NOMO-1 (cell line): ENCODE measurements around the gene FRMD3.
A peak's percentile ranks its signal among the peaks of the same experiment; 100 is the strongest.

Experiments used
- DNase-seq, 2 experiments: peaks; one replicate each; lab custom pipeline; 2025; ENCODE audit not compliant: unreplicated experiment in 2 of 2; lab: John Stamatoyannopoulos, UW

FRMD3 gene

GRCh38 chr9:83538172-83538889 is at the start of gene FRMD3:
TSS of gene FRMD3 (minus strand) at chr9:83538401. CDS start at chr9:83538231, 170 bp downstream.
- peak; percentile 44 to 84 for DNase-seq

- DNase-seq = no peak
Observed at GRCh38 chr9:83584995-83585394, 46.8 kb upstream of the FRMD3 start.

- DNase-seq = peak in 1 of 2 experiments; percentile 6
Observed at GRCh38 chr9:83583151-83584014, 45.2 kb upstream of the FRMD3 start.

- DNase-seq = no peak
Observed at GRCh38 chr9:83582029-83582428, 43.8 kb upstream of the FRMD3 start.

GRCh38 chr9:83574482-83574881 is 36.3 kb upstream of the FRMD3 start:
- DNase-seq = no peak

- DNase-seq = peak in 1 of 2 experiments; percentile 13
Observed at GRCh38 chr9:83572524-83572923, 34.3 kb upstream of the FRMD3 start.

- DNase-seq = no peak
Observed at GRCh38 chr9:83570359-83570758, 32.2 kb upstream of the FRMD3 start.

GRCh38 chr9:83569326-83569725 is 31.1 kb upstream of the FRMD3 start:
- DNase-seq = peak in 1 of 2 experiments; percentile 58

GRCh38 chr9:83563360-83563759 is 25.2 kb upstream of the FRMD3 start:
- no peak for DNase-seq

- DNase-seq = no peak
Observed at GRCh38 chr9:83560169-83560826, 22.1 kb upstream of the FRMD3 start.

- DNase-seq = no peak
Observed at GRCh38 chr9:83557771-83558170, 19.6 kb upstream of the FRMD3 start.

GRCh38 chr9:83557317-83557716 is 19.1 kb upstream of the FRMD3 start:
- no peak for DNase-seq

GRCh38 chr9:83554278-83554677 is 16.1 kb upstream of the FRMD3 start:
- no peak for DNase-seq

GRCh38 chr9:83544002-83544698 is 5.9 kb upstream of the FRMD3 start:
- DNase-seq = peak; percentile 25 to 29

GRCh38 chr9:83538890-83539238 is 663 bp upstream of the FRMD3 start:
- DNase-seq = no peak

GRCh38 chr9:83537331-83538171 is 650 bp downstream of the FRMD3 start:
- no peak for DNase-seq

GRCh38 chr9:83536332-83536731 is 1.9 kb downstream of the FRMD3 start:
- DNase-seq = no peak

GRCh38 chr9:83535736-83536135 is 2.5 kb downstream of the FRMD3 start:
- no peak for DNase-seq

- no peak for DNase-seq
Observed at GRCh38 chr9:83533296-83533695, 4.9 kb downstream of the FRMD3 start.

- no peak for DNase-seq
Observed at GRCh38 chr9:83526901-83527300, 11.3 kb downstream of the FRMD3 start.
